NCI-H2107 treated with DMSO at 0.1 percent for 48 hours (cell line): ENCODE results near the gene ARMH1.

ENCODE experiments used
- DNase-seq: peaks from one replicate; lab custom pipeline; 2025; ENCODE audit not compliant: unreplicated experiment; lab: John Stamatoyannopoulos, UW

The ARMH1 gene

DNA sequence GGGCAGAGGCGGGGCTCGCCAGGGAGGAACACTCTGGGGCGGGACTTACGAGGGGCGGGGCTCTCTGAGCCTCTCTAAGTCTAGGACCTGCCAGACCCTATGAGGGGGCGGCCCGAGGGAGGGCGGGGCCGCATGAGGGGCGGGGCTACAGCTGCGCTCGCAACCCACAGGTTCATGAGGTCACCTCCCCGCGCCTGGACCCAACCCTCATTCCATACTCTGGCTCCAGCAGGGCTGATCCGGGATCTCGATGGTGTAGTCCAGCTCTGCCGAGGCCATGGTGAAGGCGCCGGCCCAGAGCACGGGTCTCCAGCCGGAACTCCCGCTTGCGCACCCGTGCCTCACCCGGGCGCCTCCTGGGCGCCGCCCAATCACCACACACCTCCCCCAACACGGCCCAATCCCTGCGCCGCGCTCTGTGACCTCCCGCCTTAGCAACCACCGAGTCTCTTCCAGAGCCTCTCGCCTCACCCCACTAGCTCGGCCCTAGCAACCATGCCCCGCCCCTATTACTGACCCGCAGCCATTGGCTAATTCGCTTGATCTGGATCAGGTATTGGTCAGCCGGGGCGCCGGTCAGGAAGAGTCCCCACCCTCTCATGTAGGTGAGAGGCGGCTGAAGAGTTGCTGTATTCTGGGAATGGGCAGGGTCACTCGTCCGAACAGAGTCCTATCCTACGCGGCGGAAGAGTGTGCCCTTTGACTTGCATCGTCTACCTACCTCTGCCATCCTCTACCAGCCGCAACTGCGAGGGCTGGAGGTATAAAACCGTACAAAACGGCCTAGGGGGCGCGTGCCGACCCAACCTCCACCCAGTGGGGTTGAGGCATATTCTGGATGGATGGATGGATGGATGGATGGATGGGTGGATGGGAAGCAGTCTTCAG, at the start of gene ARMH1, which contains the start of gene TMEM53:
Gene ARMH1 (plus strand): TSS at position 602 of the 888 bp plus-strand sequence. CDS start 14,984 bp downstream, outside the sequence.
Gene TMEM53 (minus strand): TSS at position 369 of the 888 bp plus-strand sequence. CDS start 90 bp downstream, at position 279.
- DNase-seq = peak; percentile 100

DNA sequence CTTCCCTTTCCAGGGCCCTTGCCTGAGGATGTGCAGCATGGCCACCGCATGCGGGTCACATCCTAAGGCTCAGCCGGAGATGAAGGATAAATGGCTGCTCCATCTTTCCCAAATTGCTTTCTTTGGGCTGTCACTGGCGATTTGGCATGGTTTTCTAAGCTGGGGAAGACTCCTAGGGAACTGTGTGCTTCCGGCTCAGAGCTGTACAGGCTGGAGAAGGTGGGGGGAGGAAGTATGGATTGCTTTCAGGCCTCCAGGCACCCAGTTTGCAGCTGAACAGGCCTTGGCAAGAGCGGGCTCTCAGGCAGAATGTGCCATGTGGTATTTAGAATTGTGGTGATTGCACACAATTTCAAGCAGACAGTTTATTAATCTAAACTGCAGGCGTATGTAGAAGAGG, 49.2 kb upstream of the ARMH1 start:
- DNase-seq = no peak

DNA sequence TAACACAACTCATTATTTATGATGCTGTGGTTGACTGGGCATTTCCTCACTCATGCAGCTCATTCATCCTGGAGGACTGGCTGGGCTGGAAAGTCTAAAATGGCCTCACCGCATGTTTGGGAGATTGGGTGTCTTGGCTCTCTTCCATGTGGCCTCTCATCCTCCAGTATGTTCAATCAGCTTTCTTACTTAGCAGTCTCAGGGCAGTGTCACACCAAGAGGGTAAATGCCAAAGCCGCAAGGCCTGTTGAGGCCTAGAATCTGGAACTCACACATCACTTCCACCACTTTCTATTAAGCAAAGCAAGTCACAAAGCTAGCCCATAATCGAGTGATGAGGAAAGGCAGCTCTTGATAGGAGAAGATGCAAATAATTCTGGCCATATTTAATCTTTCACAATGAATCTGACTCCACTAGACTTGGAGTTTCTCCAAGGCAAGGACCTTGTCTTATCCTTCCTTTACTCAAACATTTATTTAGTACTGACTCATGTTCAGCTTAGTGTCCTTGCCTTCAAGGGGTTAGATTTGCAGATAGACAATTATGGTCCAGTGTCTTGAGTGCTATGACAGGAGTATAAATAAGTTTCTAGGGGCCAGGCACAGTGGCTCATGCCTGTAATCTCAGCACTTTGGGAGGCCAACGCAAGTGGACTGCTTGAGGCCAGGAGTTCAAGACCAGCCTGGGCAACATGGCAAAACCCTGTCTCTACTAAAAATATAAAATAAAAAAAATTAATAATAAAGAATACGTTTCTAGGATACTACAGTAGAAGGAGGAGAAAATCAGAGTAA, 45.4 kb upstream of the ARMH1 start:
- DNase-seq = no peak

DNA sequence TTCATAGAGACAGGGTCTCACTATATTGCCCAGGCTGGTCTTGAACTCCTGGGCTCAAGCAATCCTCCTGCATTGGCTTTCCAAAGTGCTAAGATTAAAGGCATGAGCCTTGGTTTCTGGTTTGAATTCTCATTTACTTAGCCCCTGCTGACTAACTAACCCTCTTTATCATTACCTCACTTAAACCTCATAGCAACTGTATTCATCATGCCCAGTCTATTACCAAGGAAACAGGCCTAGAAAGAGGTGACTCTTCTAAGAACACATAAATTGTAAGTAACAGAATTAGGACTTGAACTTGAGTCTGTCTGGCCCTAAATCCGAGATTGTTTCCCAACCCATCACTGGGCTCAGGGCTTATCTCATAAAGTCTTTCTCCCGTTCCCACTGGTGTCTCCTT, 44.4 kb upstream of the ARMH1 start:
- DNase-seq = no peak

DNA sequence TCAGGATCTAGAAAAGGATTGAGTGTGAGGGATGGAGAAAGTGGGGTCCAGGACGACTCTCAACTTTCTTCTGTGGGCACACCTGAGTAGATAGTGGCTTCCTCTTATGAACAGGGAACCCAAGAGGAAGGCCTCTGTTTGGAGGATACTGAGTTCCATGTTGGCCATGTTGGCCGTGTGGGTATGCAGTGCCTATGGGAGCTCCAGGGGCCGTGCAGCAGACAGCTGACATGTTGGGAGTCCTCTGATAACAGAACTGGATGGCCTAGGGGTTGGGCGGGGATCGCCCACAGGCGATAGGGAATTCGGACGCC, 43.2 kb upstream of the ARMH1 start:
- no peak for DNase-seq

DNA sequence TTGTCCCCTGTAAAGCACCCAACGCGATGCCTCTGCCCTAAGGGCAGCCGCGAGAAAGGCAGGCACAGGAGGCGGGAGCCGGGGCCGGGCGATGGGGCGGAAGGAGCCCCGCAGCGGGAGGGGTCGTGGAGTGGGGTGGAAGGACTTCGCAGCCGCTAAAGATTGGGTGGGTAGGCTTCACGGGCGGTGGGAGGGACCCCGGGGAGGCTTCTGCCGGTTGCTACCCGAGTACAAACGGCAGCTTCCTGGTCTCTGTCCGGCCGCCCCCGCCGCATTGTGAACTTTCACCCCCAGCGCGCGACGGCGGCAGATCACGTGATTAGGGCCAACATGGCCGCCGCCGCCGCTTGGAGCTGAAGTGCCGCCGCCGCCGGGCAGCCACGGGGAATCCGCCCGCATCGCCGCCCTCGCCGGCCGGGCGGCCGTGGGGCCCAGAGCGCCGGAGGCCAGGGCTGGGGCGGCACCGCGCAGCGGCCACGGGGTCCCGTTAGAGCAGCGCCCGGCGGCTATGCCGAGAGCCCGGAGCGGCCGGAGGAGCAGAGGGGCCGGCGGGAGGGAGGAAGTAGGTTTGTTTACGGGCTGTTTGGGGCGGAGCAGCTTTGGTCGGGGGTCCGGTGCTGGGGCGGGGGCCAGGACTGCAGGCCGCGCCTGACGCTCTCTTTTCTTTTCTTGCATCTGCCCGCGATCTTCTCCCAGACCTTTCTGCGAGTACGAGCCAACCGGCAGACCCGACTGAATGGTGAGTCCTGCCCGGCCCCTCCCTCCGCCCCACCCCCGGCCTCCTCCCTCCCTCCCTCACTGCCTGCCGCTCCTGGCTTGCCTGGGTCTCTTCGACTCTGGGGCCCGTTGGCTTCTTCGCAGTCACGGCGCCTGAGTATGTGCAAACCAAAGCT, 42.6 kb upstream of the ARMH1 start:
- peak; percentile 79 for DNase-seq

DNA sequence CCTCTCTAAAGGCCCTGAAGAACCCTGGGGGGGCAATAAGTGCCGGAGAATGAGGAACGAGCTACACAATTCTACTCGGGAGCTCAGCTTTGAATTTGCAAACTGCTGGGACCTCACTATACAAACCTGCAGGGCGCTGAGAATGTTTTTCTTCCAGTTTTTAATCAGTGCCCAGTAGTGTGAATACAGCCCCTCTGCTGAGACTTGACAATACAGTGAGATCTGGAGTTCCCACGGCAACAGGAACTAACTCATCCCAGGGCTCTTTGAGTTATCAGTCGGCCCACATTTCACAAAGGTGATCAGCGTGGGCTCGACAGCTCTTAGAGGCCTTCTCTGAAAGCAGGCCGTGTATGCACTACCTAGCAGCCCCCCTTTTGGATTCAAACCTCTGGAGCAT, 41.9 kb upstream of the ARMH1 start:
- no peak for DNase-seq

DNA sequence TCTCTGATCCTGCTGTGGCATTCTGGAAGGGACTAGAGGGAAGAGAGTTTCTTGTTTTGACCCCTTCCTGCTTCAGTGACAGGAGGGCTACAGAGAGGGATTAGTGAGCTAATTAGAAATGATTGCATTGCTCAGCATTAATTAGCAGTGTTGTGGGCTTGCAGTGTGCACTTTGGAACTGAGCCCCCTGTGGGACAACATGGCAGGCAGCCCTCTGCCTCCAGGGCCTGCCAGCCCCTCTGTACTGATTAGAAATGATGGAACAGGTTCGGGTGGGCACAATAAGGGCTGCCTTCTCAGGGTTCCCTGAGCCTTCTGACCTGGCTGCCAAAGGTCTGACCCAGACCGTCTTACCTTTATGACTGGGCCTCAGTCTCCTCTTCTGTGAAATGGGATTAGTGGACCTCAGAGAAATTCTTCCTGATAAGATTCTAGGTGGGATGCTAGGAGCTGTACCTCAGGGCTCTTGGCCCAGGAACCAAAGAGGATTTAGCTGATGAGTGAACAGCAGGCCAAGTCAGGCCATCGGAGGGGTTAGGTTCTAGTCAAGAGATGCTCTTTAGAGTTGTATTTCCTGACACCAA, 39.8 kb upstream of the ARMH1 start:
- no peak for DNase-seq

DNA sequence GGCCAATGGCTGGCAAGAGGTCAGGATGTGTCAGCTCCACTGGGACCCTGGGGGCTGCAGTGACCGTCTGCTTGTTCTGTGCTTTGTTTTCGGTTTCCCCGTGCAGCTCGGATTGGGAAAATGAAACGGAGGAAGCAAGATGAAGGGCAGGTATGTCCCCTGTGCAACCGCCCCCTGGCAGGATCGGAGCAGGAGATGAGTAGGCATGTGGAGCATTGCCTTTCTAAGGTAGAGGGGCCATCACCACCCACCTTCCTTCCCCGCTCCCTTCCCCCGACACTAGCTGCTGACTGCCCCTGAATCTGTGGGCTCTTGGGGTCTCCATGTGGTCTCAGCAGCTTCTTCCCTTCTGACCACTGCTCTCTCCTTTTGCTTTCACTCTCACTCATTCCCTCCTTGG, 39.1 kb upstream of the ARMH1 start:
- DNase-seq = no peak

DNA sequence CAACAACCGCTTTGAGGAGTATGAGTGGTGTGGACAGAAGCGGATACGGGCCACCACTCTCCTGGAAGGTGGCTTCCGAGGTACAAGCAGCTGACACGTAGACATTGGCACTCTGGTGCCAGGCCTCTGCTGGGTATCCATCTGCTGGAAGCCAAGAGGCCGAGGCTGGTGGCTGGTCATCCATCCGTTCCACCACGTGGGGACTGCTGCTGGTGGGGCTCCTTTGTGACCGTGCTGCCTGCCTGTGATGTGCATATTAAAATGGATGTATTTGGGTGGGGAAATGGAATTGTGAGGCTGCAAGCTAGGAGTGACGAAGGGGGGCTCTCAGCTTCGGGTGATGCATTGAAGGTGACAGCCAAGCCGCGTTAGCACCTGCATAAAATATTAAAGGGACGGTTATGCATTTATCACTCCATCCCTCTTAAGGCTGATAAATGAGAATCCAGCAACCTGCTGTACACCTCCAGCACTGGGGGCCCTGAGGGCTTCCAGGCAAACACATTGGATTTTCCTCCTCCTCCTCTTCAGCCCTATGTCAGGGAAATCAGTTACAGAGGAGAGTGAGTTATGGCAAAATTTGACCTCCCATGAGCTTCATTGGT, 38.3 kb upstream of the ARMH1 start:
- no peak for DNase-seq

DNA sequence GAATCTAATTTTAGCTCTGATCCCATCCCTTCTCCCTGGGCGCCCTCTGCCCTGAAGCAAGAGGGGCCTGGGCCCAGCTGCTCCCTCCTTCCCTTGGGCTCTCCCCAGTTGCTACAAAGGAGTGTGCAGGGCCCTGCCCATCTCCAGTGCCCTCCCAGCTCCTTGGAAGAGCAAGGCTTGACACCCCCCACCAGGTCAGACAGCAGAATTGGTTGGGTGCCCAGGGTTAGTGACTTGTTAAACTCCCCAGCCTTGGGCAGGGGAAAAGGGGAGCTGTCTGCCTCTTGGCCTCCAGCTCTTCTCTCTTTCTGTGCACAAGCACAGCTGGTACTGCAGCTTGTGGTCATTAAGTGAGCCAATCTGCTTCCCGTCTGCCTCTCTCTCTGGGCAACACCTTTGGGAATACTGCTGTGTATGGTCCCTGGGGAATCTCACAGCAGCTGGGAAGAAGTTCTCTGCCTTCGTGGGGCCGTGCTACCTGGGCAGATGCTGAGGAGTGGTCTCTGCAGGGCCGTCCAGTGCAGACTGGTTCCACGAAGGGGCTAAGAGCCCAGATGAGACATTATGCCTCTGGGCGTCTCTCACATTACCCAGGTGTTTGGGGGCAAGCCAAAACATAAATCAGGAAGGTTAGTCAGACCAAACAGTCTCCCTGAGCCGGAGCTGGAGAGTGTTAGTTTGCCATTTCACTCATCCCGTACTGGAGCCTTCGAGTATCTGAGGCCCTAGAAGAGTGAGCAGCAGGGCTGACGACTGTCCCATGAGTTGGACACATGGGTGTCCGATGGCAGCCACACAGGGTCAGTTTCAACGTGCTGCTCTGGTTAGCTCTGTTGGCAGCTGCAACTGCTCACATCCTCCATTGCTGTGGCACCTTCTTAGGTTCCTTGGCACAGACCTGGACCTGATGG, 37.6 kb upstream of the ARMH1 start:
- peak; percentile 92 for DNase-seq

DNA sequence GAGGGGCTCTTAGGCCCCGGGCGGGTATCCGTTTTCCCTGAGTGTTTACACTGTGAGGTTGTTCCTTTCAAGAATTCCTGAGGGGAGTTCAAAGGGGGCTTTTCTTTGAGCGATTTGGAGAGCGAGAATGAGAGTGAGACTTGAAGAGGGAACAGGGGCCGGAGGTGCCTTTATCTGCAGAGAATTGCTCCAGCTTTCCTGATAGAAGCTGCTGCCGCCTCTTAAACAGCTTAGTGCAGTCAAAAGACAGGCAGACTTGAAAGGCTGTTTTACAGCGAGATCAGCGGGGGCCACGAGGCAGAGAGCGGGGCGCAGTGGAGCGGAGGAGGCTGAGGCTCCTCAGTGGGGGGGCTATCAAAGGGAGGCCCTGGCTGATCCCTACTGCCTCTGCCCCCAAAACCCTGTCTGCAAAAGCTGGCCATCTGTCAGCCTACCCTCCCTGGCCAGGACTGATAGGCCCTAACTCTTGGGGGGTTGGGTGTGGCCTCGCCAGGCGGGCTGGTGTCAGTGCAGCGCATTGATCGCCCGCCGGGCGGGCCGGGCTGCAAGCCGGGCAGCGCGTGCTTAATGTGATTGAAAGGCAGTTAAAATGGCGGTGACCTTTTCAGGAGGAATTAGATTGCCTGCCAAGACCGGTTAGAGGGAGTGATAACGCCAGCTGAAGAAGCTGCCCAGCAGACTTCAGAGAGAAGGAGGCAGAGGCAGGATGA, 36.7 kb upstream of the ARMH1 start:
- no peak for DNase-seq

DNA sequence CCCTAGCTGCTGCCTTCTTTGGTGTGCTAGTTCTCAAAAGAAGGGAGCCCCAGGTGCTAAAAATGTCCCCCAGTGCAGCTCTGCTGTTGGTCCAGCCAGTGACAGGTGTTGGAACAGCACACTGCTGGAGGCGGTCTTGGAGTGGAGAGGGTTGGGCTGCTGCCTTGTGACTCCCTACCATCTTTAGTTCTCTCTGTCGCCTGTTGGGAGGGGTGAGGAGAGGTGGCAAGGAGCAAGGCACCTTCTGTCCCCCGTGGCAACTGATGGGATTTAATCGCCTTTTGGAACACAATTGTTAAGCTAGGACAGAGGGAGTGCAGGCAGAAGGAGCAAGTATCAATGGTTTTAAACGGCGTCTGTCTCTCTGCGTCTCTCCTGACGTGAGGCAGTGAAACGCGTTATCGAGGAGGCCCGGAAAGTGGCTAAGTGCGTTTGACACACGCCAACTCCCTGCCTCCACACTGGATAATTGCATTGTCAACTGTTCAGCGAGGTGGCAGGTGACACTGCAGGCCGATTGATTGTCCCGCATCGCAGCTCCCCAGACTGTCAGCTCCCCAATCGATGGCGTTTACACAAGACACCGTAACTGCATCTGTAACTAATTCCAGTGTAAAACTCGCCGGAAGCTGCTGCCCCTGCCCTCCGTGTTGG, 34.2 kb upstream of the ARMH1 start:
- DNase-seq = peak; percentile 79

DNA sequence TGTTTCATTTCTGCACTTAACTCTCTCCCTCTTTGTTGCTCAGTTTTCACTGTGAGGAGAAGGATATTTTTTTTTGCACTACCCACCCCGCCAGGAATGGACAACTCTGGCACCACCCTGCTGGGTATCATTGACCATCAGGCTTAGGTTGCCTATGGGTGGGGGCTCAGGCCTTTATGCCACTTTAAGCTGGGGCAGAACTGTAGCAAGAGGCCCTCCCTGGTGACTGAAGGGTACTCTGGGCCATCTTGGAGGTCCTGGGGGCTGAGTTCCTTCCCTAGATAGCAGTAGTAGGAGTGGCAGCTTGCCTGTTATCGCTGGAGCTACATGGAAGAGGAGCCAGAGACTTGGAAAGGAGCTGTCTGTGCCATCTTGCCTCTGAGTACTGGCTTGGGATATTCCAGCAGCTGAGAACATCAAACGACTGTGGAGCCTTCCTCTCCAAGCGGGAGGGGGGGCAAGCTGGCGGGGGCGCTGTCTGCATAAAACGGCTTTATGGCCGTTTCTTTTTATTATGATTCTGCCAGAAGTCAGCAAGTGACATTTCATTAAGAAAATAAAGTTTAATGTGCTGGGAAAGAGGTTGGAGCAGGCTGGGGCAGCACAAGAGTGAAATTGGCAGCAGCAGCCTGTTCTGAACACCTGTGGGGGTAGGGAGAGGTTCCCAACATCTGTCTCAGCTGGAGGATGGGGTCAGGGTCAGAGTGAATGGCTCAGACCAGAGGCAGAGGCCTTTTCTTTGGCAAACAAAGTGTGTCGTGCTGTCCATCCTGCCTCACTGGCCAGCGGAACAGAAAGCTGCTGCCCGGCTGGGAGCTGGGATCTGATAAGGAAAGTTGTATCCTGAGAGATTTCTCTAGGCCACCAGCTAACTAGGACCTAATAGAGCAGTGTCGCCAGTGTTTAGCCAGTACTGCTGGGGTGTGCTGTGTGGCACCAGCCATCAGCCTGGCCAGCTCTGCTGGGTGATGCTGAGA, 33.1 kb upstream of the ARMH1 start:
- DNase-seq = no peak

DNA sequence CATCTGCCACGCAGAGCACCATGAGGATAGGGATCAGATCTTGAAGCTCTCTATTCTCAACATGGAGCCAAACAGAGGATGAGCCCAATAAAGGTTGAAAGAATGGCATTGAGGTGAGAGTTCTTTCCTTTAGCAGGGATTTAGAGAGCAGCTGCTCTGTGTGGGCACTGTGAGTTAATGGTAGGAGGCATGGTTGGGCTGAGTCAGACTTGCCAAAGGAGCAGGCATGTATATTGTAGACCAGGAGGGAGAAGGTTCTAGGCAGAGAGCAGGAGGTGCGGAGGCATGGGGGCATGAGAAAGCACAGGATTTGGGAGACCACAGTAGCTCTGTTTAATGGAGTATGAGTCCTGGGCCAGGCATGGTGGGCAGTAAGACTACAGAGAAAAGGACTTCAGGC, 32.3 kb upstream of the ARMH1 start:
- DNase-seq = no peak

DNA sequence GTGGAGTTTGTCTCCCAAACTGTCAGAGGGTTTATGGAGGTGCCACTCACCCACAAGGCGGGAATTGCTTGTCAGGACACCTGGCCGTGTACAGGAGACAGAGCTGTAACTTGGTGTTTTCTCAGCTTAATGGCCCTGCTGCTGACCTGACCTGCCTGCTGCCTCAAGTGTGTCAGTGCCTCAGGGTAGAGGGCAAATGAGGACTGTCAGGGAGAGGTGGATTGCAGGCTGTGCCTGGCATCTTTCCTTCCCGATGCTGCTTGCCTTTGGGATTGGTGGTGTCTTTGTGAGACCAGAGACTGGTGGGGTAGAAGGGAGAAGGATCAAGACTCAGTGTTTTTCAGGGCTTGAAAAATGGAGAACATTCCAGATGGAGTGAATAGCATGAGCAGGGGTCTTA, 31.6 kb upstream of the ARMH1 start:
- DNase-seq = no peak

DNA sequence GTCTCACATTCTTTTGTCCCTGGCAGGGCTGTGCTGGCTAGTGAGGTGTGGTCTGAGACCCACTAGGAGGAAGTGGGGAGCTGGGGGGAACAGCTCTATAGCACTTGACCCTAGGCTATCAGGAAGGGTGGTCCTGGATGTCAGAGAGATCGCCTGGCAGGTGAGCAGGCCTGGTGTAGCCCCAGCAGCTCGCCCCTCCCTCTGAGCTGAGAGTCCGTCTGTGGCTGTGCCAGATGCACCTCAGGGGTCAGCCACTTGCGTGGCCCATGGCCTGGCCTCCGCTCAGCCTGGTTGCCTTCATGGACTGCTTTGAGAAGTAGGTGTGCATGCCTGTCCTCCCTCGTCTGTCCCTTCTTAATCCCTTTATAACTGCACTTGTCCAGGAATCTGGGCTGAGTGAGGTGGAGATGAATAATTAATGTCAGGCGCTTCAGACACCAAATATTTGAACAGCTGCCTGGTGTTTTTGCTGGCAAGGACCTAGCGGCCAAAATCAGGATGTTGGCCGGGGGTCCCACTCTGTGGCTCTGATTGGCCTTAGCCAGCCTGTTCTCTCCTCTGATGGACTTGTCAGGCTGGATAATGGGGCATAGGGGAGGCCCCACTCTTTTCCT, 30.7 kb upstream of the ARMH1 start:
- no peak for DNase-seq
